ENCODE results near the gene NDUFAF2.

DNA sequence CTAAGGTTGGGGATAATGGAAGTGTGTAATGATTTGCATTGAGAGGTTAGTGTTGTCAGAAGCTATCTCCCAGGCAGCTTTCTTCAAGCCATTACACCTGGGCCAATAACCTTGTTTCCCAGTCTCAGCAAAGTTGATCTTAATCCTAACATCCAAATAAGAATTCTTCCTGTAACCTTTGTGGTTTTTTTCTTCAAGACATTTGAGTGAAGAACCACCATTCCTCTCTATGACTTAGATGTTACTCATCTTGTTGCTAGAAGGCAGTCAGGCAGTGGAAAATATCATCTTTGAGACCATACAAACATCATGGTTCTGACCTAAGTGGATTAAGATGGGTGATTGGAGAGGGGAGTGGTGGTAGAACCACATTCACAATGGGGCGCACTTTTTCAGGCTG is 103.5 kb downstream of the NDUFAF2 start:
- TF ChIP-seq TAF1 (IDR thresholded peaks at IDR 0.05; ENCODE audit: low read depth, low read length) (no peak), SPI1 (IDR thresholded peaks at IDR 0.05; ENCODE audit: low read depth, low read length) (no peak), POLR2A (IDR thresholded peaks at IDR 0.05; ENCODE audit: low read depth, low read length) (no peak), POU2F2 (IDR thresholded peaks at IDR 0.05; ENCODE audit: low read depth, low read length) (no peak), POLR2AphosphoS5 (IDR thresholded peaks at IDR 0.05; ENCODE audit: low read depth, low read length) (no peak)
